Glutamatergic neuron (in vitro differentiated cells): Measurements from ENCODE around the gene ARID3C. TPM values are rescaled to one million over a fixed set of nuclear protein-coding genes. Genes with fewer than 3 reads are reported as not detected.

Experiments
- DNase-seq: peaks from one replicate; pipeline ENCODE4 v3.0.0; 2022
- H3K27ac Mint-ChIP-seq: one replicate; pipeline ENCODE4 v1.8.0; 2020; ENCODE audit warnings: mild to moderate bottlenecking, mixed read lengths, inconsistent platforms; ENCODE audit not compliant: unreplicated experiment
- H3K27me3 Mint-ChIP-seq: one replicate; pipeline ENCODE4 v1.8.0; 2020; ENCODE audit warnings: mild to moderate bottlenecking, moderate library complexity, mixed read lengths, inconsistent platforms; ENCODE audit not compliant: unreplicated experiment
- H3K36me3 Mint-ChIP-seq: one replicate; pipeline ENCODE4 v1.8.0; 2020; ENCODE audit warnings: mild to moderate bottlenecking, mixed read lengths, inconsistent platforms; ENCODE audit not compliant: unreplicated experiment
- H3K4me1 Mint-ChIP-seq: one replicate; pipeline ENCODE4 v1.8.0; 2020; ENCODE audit warnings: mild to moderate bottlenecking, low read depth, mixed read lengths, inconsistent platforms; ENCODE audit not compliant: unreplicated experiment
- H3K4me3 Mint-ChIP-seq: one replicate; pipeline ENCODE4 v1.8.0; 2020; ENCODE audit warnings: mild to moderate bottlenecking, mixed read lengths, inconsistent platforms; ENCODE audit not compliant: unreplicated experiment
- H3K9me3 Mint-ChIP-seq: one replicate; pipeline ENCODE4 v1.8.0; 2020; ENCODE audit warnings: mild to moderate bottlenecking, moderate library complexity, mixed read lengths, inconsistent platforms; ENCODE audit not compliant: unreplicated experiment
- total RNA-seq: library from RNA; stranded (reverse); fragmentation: NEBNext Ultra II Directional; extraction: Animal tissue kit (Norgen Biotek cat#: 25700); gene quantifications from one replicate; pipeline ENCODE4 v1.2.1, GENCODE V29; 2021; ENCODE audit not compliant: unreplicated experiment
- TF ChIP-seq, protein P1 (sequence below): fragments of 200-600 bp; sonication (generic); IDR thresholded peaks from one replicate; pipeline ENCODE4 v1.5.0; 2021; ENCODE audit not compliant: partially characterized antibody, unreplicated experiment

ARID3C gene
- total RNA-seq, 1 donor from 2014 or later, result not detected

- Mint-ChIP-seq H3K36me3 (peaks cover 9% of the 10 kb centered on the region), H3K27me3 (peaks cover 33% of the 10 kb centered on the region)
Measured at GRCh38 chr9:34589636-34590380, 39.1 kb downstream of the ARID3C start, which contains the start of gene CNTFR. Gene CNTFR, minus strand, starts transcription at chr9:34589724. Its CDS starts 20,743 bp downstream, at chr9:34568981.

DNA sequence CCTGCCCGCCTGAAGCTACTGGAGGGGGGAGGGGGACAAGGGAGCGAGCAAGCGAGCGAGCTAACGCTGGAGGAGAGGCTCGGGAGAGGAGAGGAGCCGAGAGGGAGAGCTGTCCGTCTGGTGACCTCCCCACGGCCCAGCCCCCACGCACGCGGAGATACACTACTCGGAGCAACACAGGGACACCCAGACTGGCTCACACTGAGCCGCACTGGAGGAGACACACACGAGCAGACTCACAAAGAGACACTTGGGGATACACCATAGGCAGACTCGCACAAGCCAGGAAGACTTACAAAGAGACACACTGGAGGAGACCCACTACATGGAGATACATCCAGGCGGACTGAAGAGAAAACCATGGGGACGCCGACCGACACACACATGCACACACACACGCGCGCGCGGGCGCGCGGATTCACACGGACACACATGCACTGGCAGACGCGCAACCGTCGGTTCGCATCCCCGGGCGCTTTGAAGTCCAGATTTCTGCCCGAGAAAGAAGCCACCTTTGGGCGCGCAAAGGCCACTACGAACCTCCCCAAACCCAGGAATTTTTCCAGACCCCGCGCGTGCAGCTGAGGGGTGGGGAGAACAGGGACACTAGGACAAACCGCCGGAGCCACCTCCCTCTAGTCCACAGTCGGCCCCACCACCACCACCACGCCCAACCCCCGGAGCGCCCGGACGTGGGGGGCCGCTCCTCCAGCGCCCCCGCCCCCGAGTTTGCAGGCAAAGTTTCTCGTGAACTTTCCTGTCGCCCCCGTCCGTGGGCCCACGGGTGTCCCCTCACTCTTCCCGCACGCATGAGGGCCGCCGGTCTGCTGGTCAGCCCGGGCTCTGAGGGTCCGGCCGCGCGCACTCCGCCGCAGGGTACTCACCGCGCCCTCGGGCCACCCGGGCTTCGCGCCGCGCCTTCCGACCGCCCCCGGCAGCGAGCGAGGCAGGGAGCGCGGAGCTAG lies 39.9 kb downstream of the ARID3C start:
- peaks cover 33% of the 10 kb centered on the region for H3K27me3 Mint-ChIP-seq
- peaks cover 44% of the 10 kb centered on the region for H3K4me1 Mint-ChIP-seq
- TF ChIP-seq, protein P1, sequence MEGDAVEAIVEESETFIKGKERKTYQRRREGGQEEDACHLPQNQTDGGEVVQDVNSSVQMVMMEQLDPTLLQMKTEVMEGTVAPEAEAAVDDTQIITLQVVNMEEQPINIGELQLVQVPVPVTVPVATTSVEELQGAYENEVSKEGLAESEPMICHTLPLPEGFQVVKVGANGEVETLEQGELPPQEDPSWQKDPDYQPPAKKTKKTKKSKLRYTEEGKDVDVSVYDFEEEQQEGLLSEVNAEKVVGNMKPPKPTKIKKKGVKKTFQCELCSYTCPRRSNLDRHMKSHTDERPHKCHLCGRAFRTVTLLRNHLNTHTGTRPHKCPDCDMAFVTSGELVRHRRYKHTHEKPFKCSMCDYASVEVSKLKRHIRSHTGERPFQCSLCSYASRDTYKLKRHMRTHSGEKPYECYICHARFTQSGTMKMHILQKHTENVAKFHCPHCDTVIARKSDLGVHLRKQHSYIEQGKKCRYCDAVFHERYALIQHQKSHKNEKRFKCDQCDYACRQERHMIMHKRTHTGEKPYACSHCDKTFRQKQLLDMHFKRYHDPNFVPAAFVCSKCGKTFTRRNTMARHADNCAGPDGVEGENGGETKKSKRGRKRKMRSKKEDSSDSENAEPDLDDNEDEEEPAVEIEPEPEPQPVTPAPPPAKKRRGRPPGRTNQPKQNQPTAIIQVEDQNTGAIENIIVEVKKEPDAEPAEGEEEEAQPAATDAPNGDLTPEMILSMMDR, result no peak
- DNase-seq, result no peak
- peaks cover 9% of the 10 kb centered on the region for H3K36me3 Mint-ChIP-seq
- H3K4me3 Mint-ChIP-seq, result peak overlapping the region; percentile 93
- H3K9me3 Mint-ChIP-seq, result peaks cover 26% of the 10 kb centered on the region
- H3K27ac Mint-ChIP-seq, result peak overlapping the region; percentile 57

More at GRCh38 chr9:34589636-34590380, 39.1 kb downstream of the ARID3C start, which contains the start of gene CNTFR:
- peak within 1 kb of the TSS; percentile 93 for H3K4me3 Mint-ChIP-seq
- DNase-seq, result peak; percentile 67
- H3K9me3 Mint-ChIP-seq, result peaks cover 22% of the 10 kb centered on the region
- peak within 1 kb of the TSS; percentile 57 for H3K27ac Mint-ChIP-seq
- H3K4me1 Mint-ChIP-seq, result peaks cover 39% of the 10 kb centered on the region
- TF ChIP-seq, protein P1, result no peak

GRCh38 chr9:34587271-34587670 lies 41.6 kb downstream of the ARID3C start:
- H3K9me3 Mint-ChIP-seq, result peaks cover 25% of the 10 kb centered on the region
- DNase-seq, result no peak
- H3K27me3 Mint-ChIP-seq, result peaks cover 25% of the 10 kb centered on the region
- H3K4me1 Mint-ChIP-seq, result peaks cover 46% of the 10 kb centered on the region
- H3K27ac Mint-ChIP-seq, result no peak overlapping the region
- H3K36me3 Mint-ChIP-seq, result peaks cover 9% of the 10 kb centered on the region
- TF ChIP-seq, protein P1, result no peak
- H3K4me3 Mint-ChIP-seq, result peak overlapping the region; percentile 93

- DNase-seq, result no peak
- Mint-ChIP-seq H3K27ac (peak overlapping the region; percentile 71), H3K4me3 (peak overlapping the region; percentile 93), H3K27me3 (peaks cover 23% of the 10 kb centered on the region), H3K9me3 (peaks cover 23% of the 10 kb centered on the region), H3K36me3 (peaks cover 13% of the 10 kb centered on the region), H3K4me1 (peaks cover 49% of the 10 kb centered on the region)
- TF ChIP-seq, protein P1, result no peak
Measured at GRCh38 chr9:34585946-34586669, 42.8 kb downstream of the ARID3C start.
